DND-41 (cell line): ENCODE results near the gene STH.

Experiments
- ATAC-seq: fragments of 200-7000 bp; cut with Tn5 transposase; 3 replicates; pipeline ENCODE4 v1.9.1; 2021; ENCODE audit warnings: low read depth; ENCODE audit not compliant: insufficient read depth
- DNase-seq: peaks from one replicate; pipeline ENCODE4 v3.0.0-alpha.2; 2020
- H2AFZ ChIP-seq: 2 replicates; pipeline ENCODE4 v1.6.0; 2012; ENCODE audit warnings: low read depth, low read length
- H3K27ac ChIP-seq: 2 replicates; pipeline ENCODE4 v1.5.1; 2012; ENCODE audit warnings: low read length, inconsistent platforms
- H3K27me3 ChIP-seq: fragments of 200-600 bp; sonication (generic); 2 replicates; pipeline ENCODE4 v1.6.0; 2012; ENCODE audit warnings: low read length, mild to moderate bottlenecking, inconsistent platforms; ENCODE audit not compliant: insufficient read depth, poor library complexity
- H3K36me3 ChIP-seq: 2 replicates; pipeline ENCODE4 v1.5.1; 2012; ENCODE audit warnings: low read length, inconsistent platforms; ENCODE audit not compliant: insufficient read depth
- H3K4me1 ChIP-seq: 2 replicates; pipeline ENCODE4 v1.5.1; 2012; ENCODE audit warnings: mild to moderate bottlenecking, low read length; ENCODE audit not compliant: insufficient read depth
- H3K4me2 ChIP-seq: 2 replicates; pipeline ENCODE4 v1.6.0; 2012; ENCODE audit warnings: mild to moderate bottlenecking, moderate library complexity, low read length, inconsistent platforms; ENCODE audit not compliant: insufficient read depth
- H3K4me3 ChIP-seq, 2 experiments: fragments of 200-600 bp in 1 of 2; shearing (Covaris generic) in 1 of 2; 2 replicates each; pipeline ENCODE4 v1.5.1; 2012 to 2016; ENCODE audit warnings: inconsistent platforms in 2 of 2, low read length in 2 of 2, mild to moderate bottlenecking in 2 of 2, low read depth in 1 of 2, moderate library complexity in 1 of 2
- H3K79me2 ChIP-seq: 2 replicates; pipeline ENCODE4 v1.6.0; 2012; ENCODE audit warnings: low read length, inconsistent platforms; ENCODE audit not compliant: insufficient read depth
- H3K9ac ChIP-seq: 2 replicates; pipeline ENCODE4 v1.6.0; 2012; ENCODE audit warnings: low read depth, mild to moderate bottlenecking, inconsistent platforms, low read length, moderate library complexity
- H3K9me3 ChIP-seq: 2 replicates; pipeline ENCODE4 v1.5.1; 2012; ENCODE audit warnings: low read length, moderate library complexity, mild to moderate bottlenecking, inconsistent platforms; ENCODE audit not compliant: insufficient read depth, severe bottlenecking
- H4K20me1 ChIP-seq: 2 replicates; pipeline ENCODE4 v1.6.0; 2012; ENCODE audit warnings: low read length; ENCODE audit not compliant: insufficient read depth
- EZH2 ChIP-seq: IDR thresholded peaks from 3 replicates; pipeline ENCODE4 v1.6.1; 2012; ENCODE audit warnings: borderline replicate concordance, low read depth, mild to moderate bottlenecking, moderate library complexity, low read length, inconsistent platforms; ENCODE audit not compliant: severe bottlenecking
- TF ChIP-seq, protein P1 (sequence below): IDR thresholded peaks from 2 replicates; pipeline ENCODE4 v1.5.1; 2012; ENCODE audit warnings: borderline replicate concordance, low read length, moderate library complexity, mild to moderate bottlenecking; ENCODE audit not compliant: poor library complexity, severe bottlenecking; ENCODE audit errors: extremely low read depth

The STH gene

DNA sequence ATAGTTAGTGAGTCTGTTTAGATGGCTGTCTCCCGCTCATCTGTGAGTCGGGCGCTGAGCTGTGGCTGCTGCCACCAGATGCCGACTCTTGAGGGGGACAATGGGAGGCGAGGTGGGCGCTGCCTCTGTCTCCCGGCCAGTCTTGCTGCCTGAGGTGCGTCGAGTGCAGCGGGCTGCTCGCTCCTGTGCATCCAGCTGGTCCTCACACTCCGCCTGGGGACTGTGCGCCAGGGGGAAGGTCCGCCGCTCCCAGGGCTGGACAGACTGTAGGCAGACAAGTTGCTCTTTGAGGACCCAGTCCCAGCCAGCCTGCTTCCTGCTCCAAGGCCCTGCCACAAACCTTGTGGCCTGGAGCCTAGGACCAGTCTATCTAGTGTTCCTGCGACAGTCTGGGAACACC is 32.4 kb downstream of the STH start:
- no peaks in the 10 kb centered on the region for H3K27me3 ChIP-seq
- no peak overlapping the region for H3K27ac ChIP-seq
- no peak overlapping the region for H3K4me2 ChIP-seq
- H3K4me3 ChIP-seq, result no peak overlapping the region
- DNase-seq, result no peak
- H3K79me2 ChIP-seq, result no peaks in the 10 kb centered on the region
- no peaks in the 10 kb centered on the region for H3K9me3 ChIP-seq
- no peak for ATAC-seq
- no peaks in the 10 kb centered on the region for H3K4me1 ChIP-seq
- H4K20me1 ChIP-seq, result peaks cover 27% of the 10 kb centered on the region; the same call in 1 of the 2 replicates
- peaks cover 96% of the 10 kb centered on the region for H3K36me3 ChIP-seq
- H3K9ac ChIP-seq, result no peak overlapping the region
- no peak for TF ChIP-seq EZH2
- TF ChIP-seq, protein P1, sequence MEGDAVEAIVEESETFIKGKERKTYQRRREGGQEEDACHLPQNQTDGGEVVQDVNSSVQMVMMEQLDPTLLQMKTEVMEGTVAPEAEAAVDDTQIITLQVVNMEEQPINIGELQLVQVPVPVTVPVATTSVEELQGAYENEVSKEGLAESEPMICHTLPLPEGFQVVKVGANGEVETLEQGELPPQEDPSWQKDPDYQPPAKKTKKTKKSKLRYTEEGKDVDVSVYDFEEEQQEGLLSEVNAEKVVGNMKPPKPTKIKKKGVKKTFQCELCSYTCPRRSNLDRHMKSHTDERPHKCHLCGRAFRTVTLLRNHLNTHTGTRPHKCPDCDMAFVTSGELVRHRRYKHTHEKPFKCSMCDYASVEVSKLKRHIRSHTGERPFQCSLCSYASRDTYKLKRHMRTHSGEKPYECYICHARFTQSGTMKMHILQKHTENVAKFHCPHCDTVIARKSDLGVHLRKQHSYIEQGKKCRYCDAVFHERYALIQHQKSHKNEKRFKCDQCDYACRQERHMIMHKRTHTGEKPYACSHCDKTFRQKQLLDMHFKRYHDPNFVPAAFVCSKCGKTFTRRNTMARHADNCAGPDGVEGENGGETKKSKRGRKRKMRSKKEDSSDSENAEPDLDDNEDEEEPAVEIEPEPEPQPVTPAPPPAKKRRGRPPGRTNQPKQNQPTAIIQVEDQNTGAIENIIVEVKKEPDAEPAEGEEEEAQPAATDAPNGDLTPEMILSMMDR, result no peak
- no peak overlapping the region for H2AFZ ChIP-seq

DNA sequence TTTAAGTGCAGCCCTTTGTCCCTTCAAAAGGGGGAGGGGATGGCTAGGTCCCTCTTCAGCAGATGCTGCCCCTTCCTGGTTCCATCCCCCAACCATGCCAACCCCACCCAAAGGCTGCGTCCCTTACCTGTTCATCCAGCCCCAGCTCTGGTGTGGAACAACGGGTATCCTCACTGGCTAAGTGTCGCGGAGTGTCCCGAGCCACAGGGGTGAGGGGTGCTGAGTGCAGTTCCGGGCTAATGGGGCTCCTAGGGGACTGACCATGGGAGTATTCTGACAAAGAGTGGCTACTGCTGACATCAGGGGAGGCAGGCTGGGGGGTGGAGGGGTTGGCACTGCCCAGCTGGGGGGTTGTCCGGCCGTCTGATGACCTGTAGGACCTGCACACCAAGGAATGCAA is 32.9 kb downstream of the STH start:
- H3K27ac ChIP-seq, result no peak overlapping the region
- no peaks in the 10 kb centered on the region for H3K4me1 ChIP-seq
- H3K9ac ChIP-seq, result no peak overlapping the region
- no peaks in the 10 kb centered on the region for H3K9me3 ChIP-seq
- no peak overlapping the region for H3K4me3 ChIP-seq
- DNase-seq (no peak), ATAC-seq (no peak)
- H3K36me3 ChIP-seq, result peaks cover 96% of the 10 kb centered on the region
- H3K79me2 ChIP-seq, result no peaks in the 10 kb centered on the region
- no peak overlapping the region for H3K4me2 ChIP-seq
- no peaks in the 10 kb centered on the region for H3K27me3 ChIP-seq
- H2AFZ ChIP-seq, result no peak overlapping the region
- peaks cover 23% of the 10 kb centered on the region; the same call in 1 of the 2 replicates for H4K20me1 ChIP-seq
- TF ChIP-seq EZH2, result no peak
- TF ChIP-seq, protein P1, result no peak

DNA sequence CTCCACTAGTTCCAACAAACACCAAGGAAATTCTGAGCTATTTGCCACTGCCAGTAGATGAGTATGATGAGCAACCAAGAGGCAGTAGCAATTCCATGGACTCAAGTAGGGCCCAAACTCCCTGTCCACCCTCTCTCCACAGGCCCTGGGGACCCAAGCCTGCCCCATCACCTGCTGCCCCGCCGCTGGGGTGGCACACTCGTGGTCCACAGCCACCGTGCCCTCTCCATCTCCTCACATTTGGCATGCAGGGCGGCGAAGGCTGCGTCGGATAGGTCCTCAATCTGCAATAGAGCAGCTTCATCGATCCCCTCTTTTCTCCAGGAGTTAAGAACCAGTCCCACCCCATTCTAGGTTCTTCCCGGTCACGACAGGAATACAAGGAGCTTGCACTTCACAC is 33.9 kb downstream of the STH start:
- H2AFZ ChIP-seq, result no peak overlapping the region
- no peak overlapping the region for H3K9ac ChIP-seq
- no peak overlapping the region for H3K4me3 ChIP-seq
- peaks cover 16% of the 10 kb centered on the region; the same call in 1 of the 2 replicates for H4K20me1 ChIP-seq
- no peak for TF ChIP-seq EZH2
- TF ChIP-seq, protein P1, result no peak
- no peak overlapping the region for H3K27ac ChIP-seq
- no peaks in the 10 kb centered on the region for H3K9me3 ChIP-seq
- DNase-seq, result no peak
- ATAC-seq, result no peak
- H3K4me1 ChIP-seq, result no peaks in the 10 kb centered on the region
- H3K4me2 ChIP-seq, result no peak overlapping the region
- no peaks in the 10 kb centered on the region for H3K79me2 ChIP-seq
- H3K27me3 ChIP-seq, result no peaks in the 10 kb centered on the region
- H3K36me3 ChIP-seq, result peaks cover 97% of the 10 kb centered on the region

DNA sequence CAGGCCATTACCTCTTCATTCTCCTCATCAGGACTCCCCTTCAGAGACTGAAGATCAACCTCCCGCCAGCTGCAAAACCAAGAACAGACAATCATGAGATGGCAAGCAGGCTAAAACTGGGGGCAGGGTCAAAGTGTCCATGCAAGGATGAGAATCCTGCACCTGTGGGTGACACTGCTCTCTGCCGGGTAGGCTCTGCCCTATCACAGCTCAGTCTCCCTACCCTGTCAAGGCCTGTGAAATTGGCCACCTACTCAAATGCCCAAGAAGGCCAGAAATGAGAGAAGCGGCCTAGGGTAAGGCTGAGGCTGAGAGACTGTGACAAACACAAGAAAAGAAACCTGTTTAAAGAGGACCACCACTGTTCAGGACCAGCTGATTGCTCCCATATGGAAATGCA is 34.3 kb downstream of the STH start:
- peaks cover 97% of the 10 kb centered on the region for H3K36me3 ChIP-seq
- DNase-seq (no peak), ATAC-seq (no peak)
- no peaks in the 10 kb centered on the region for H3K79me2 ChIP-seq
- no peaks in the 10 kb centered on the region for H3K4me1 ChIP-seq
- H3K27me3 ChIP-seq, result no peaks in the 10 kb centered on the region
- H3K9me3 ChIP-seq, result no peaks in the 10 kb centered on the region
- H3K9ac ChIP-seq, result no peak overlapping the region
- TF ChIP-seq EZH2, result no peak
- TF ChIP-seq, protein P1, result no peak
- no peak overlapping the region for H3K27ac ChIP-seq
- H4K20me1 ChIP-seq, result peaks cover 18% of the 10 kb centered on the region
- no peak overlapping the region for H3K4me2 ChIP-seq
- no peak overlapping the region for H3K4me3 ChIP-seq
- no peak overlapping the region for H2AFZ ChIP-seq
